Measurements from ENCODE around the gene AAK1.

The AAK1 gene

DNA sequence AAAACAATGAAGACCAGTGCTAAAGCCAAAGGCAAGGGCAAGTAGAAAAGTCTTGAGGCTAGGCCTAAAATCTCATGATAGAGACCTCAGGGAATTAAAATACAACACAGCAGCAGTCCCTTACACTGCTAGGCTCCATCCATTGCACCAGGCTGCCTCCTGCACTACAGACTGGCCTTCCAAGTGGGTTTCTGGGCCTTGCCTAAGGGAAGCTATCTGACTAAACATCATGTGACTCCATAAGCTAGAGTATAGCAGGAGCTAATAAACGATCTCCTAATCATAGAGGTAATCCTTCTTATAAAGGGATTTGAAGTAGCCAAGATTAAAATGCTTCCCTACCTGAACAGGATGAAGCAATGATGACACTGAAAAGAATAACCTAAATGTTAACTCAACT, 128.7 kb downstream of the AAK1 start:
- Mint-ChIP-seq H3K9me3 (peaks cover 4% of the 10 kb centered on the region), H3K4me1 (ENCODE audit: low read depth) (no peaks in the 10 kb centered on the region), H3K27me3 (no peaks in the 10 kb centered on the region), H3K27ac (peak overlapping the region; percentile 32), H3K36me3 (ENCODE audit: low read depth) (peaks cover 73% of the 10 kb centered on the region), H3K4me3 (no peak overlapping the region)

DNA sequence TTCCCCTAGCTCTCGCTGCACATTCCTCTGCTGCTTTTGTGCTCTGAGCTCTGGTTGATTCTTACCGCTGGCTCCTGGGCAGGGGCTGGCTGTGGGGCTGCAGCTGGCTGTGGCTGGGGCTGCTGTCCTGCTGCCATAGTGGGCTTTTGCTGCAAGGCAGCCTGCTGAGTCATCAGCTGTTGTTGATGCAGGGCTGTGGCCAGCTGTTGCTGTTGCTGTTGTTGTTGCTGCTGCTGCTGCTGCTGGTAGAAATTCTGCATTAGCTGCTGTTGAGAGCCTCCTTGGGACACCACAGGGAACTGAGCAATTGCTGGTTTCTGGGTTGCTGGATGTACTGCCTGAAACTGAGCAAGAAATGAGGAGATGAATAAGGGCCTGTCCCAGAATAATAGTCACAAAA, 129.1 kb downstream of the AAK1 start:
- no peaks in the 10 kb centered on the region for H3K4me1 Mint-ChIP-seq (ENCODE audit: low read depth)
- H3K9me3 Mint-ChIP-seq: peaks cover 4% of the 10 kb centered on the region
- H3K4me3 Mint-ChIP-seq: no peak overlapping the region
- H3K36me3 Mint-ChIP-seq (ENCODE audit: low read depth): peaks cover 72% of the 10 kb centered on the region
- no peaks in the 10 kb centered on the region for H3K27me3 Mint-ChIP-seq
- H3K27ac Mint-ChIP-seq: peak overlapping the region; percentile 32

DNA sequence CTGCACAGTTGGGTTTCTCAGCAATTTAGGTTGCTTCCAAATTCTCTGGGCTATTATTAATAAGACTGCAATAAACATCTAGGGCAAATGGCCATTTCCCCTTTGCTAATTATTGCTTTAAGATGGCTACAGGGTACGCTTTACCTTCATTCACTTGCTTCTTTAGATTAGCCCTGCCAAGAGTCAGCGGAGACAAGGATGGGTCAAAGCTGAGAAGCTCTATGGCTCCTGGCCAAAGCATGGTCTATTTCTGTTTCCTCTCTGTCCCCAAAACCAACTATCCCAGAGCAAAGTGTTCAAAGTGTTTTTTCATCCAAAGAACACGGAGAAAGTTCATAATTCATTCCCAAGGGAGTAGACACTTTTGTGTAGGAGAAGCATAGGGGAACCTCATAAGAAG, 131.1 kb downstream of the AAK1 start:
- Mint-ChIP-seq H3K4me3 (no peak overlapping the region), H3K9me3 (peaks cover 4% of the 10 kb centered on the region), H3K27me3 (no peaks in the 10 kb centered on the region), H3K27ac (peak overlapping the region; percentile 12), H3K36me3 (ENCODE audit: low read depth) (peaks cover 68% of the 10 kb centered on the region), H3K4me1 (ENCODE audit: low read depth) (peaks cover 19% of the 10 kb centered on the region)

DNA sequence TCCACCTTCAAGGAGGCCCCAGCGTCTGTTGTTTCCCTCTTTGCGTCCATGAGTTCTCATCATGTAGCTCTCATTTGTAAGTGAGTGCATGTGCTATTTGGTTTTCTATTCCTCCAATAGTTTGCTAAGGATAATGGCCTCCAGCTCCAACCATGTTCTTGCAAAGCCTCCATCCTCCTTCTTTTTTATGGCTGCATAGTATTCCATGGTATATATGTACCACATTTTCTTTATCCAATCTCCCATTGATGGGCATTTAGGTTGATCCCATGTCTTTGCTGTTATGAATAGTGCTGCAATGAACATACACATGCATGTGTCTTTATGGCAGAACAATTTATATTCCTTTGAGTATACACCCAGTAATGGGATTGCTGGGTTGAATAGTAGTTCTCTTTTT, 133.3 kb downstream of the AAK1 start:
- H3K36me3 Mint-ChIP-seq (ENCODE audit: low read depth): peaks cover 83% of the 10 kb centered on the region
- H3K9me3 Mint-ChIP-seq: peaks cover 4% of the 10 kb centered on the region
- H3K27me3 Mint-ChIP-seq: no peaks in the 10 kb centered on the region
- peaks cover 34% of the 10 kb centered on the region for H3K4me1 Mint-ChIP-seq (ENCODE audit: low read depth)
- H3K4me3 Mint-ChIP-seq: no peak overlapping the region
- peak overlapping the region; percentile 15 for H3K27ac Mint-ChIP-seq

DNA sequence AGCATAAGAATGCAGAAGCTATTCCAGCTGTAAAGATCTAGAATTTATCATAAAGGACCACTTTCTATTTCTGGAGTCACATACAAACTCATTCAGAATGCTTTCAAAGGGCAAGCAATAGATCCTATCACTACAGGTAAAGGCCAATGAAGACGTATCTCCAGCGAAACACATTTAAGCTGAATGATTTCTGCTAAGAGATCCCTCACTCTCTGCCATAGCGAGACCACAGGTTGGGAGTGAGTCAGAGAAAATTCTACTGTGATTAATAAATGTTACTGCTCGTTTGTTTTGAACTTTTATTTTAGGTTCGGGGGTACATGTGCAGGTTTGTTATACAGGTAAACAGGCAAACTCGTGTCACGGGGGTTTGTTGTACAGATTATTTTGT, 133.8 kb downstream of the AAK1 start:
- Mint-ChIP-seq H3K4me1 (ENCODE audit: low read depth) (peaks cover 34% of the 10 kb centered on the region), H3K36me3 (ENCODE audit: low read depth) (peaks cover 79% of the 10 kb centered on the region), H3K9me3 (peaks cover 4% of the 10 kb centered on the region), H3K27me3 (no peaks in the 10 kb centered on the region), H3K27ac (no peak overlapping the region), H3K4me3 (no peak overlapping the region)

DNA sequence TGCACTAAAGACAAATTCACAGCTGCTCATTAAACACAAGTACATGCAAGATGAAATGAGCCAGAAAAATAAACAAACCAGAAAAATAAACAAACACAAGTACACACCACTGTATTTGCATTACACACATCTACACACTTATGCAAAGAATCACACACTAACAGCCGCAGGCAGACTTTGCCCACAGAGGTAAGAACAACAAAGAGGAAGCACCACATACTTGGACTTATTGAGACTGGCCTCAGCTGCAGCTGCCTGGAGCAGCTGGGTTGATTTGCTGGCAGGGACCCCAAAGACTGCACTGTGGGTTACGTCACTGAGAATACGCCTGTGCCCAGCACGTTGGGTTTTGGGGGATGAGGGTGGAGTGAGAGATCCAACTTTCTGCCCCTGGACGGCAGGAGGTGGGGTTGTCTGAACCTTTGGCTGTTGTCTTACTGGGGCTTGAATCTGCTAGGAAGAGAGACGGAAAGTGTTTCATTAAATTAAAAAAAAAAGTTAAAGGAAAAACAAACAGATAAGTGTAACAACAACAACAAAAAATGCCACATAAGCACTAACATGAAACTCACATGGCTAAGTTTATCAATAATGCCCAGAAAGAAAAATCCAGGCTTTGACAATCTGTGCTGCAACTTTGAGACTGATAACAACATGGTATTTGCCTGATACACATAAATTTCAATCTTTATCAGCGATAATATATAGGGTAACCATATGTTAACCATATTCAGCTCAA, 134.4 kb downstream of the AAK1 start:
- no peaks in the 10 kb centered on the region for H3K27me3 Mint-ChIP-seq
- H3K4me1 Mint-ChIP-seq (ENCODE audit: low read depth): peaks cover 34% of the 10 kb centered on the region
- H3K9me3 Mint-ChIP-seq: peaks cover 4% of the 10 kb centered on the region
- peaks cover 73% of the 10 kb centered on the region for H3K36me3 Mint-ChIP-seq (ENCODE audit: low read depth)
- H3K4me3 Mint-ChIP-seq: no peak overlapping the region
- H3K27ac Mint-ChIP-seq: peak overlapping the region; percentile 93

DNA sequence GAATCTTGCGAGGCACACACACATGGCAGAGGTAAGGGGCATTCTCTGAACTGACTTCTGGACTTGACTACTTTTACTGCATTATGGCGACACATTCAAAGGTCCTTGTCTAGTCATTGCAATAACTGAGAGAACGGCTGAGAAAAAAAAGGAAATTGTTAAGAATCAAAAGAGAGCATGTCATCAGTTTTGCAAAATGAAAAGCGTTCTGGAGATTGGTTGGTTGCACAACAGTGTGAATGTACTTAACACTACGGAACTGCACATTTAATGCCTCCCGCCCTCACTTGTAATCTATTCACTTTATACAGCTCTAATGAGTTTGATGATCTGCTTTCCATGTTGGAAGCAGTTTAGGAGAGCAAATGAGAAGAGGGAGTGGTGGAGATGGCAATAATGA, 137.8 kb downstream of the AAK1 start:
- peaks cover 50% of the 10 kb centered on the region for H3K36me3 Mint-ChIP-seq (ENCODE audit: low read depth)
- peaks cover 4% of the 10 kb centered on the region for H3K9me3 Mint-ChIP-seq
- peaks cover 41% of the 10 kb centered on the region for H3K4me1 Mint-ChIP-seq (ENCODE audit: low read depth)
- H3K27me3 Mint-ChIP-seq: no peaks in the 10 kb centered on the region
- peak overlapping the region; percentile 43 for H3K27ac Mint-ChIP-seq
- H3K4me3 Mint-ChIP-seq: no peak overlapping the region

DNA sequence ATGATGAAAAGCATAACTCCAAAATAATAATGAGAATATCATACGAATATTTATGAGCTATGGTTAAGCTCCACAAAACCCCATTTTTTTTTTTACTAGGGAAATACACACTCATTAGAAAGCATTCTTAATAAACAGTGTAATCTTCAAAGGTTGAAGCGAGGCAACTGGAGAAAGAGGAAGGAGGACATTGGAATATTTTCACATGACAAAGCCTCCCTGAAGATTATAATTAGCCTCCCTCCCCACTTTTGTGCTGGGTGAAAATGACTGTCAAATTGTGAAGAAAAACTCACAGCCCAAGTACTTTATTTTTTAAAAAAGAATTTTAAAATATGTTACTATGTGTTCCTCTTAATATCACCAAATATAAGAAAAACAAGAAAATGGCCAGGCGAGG, 142.2 kb downstream of the AAK1 start:
- Mint-ChIP-seq H3K4me3 (no peak overlapping the region), H3K27ac (no peak overlapping the region), H3K9me3 (no peaks in the 10 kb centered on the region), H3K27me3 (no peaks in the 10 kb centered on the region), H3K36me3 (ENCODE audit: low read depth) (peaks cover 29% of the 10 kb centered on the region), H3K4me1 (ENCODE audit: low read depth) (peaks cover 43% of the 10 kb centered on the region)

DNA sequence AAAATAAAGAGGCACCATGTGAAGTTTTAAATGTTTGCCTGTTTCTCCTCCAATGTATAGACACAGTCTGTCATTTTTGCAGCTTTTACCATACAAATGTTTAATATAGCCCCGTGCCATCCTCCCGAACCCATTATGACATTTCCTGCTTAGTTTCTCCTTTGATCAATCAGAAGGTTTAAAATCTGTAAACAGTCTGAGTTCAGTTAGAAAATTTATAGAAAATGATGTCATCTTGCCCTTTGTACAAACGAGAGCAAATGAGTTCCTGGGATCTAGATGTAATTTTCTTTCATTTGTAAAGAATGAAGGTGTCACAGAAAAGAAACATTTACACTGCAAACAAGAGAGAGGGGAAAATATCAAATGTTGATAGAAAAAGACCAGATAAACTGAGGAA, 143.6 kb downstream of the AAK1 start:
- H3K36me3 Mint-ChIP-seq (ENCODE audit: low read depth): peaks cover 19% of the 10 kb centered on the region
- H3K4me3 Mint-ChIP-seq: peak overlapping the region; percentile 22
- peaks cover 34% of the 10 kb centered on the region for H3K4me1 Mint-ChIP-seq (ENCODE audit: low read depth)
- no peaks in the 10 kb centered on the region for H3K9me3 Mint-ChIP-seq
- no peaks in the 10 kb centered on the region for H3K27me3 Mint-ChIP-seq
- H3K27ac Mint-ChIP-seq: peak overlapping the region; percentile 62

DNA sequence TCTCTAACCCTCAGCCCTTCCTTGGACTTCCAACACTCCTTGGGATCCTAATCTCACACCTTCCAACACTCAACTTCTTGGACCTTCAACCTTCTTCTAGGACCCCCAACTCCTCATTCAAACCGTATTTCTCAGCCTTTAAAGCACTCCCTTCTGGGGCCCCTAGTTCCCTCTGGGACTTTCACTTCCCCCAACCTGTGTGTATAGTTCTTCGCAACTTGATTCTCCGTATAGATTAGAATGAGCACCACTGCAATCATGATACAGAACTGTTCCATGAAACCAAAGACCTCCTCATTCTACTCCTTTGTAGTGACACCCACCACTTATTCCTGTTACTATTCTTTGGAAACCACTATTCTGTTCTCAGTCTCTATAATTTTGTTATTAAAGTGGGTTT, 144.3 kb downstream of the AAK1 start:
- H3K9me3 Mint-ChIP-seq: no peaks in the 10 kb centered on the region
- H3K27ac Mint-ChIP-seq: peak overlapping the region; percentile 94
- peaks cover 34% of the 10 kb centered on the region for H3K4me1 Mint-ChIP-seq (ENCODE audit: low read depth)

DNA sequence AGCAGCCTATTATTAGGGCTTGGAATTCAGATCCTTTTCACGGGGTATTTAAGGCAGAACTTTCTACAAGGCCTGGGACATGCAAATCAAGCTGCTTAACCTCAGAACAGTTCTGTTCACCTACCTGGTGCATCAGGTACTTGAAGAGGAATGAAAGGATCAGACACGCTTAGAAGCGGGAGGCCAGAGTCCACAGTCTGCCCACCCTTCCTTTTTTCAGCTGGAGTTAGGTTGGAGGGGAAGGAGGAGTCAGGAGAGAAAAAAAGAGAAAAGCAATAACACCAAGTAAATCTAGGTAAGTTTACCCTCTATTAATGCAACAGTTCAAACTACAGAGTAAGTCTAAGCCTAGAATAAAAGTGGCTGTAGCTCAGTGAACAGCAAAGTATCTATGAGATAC, 147.7 kb downstream of the AAK1 start:
- H3K27ac Mint-ChIP-seq: no peak overlapping the region

More for the DNA sequence above, 144.3 kb downstream of the AAK1 start:
- Mint-ChIP-seq H3K27me3 (no peaks in the 10 kb centered on the region), H3K36me3 (ENCODE audit: low read depth) (peaks cover 19% of the 10 kb centered on the region), H3K4me3 (peak overlapping the region; percentile 58)

DNA sequence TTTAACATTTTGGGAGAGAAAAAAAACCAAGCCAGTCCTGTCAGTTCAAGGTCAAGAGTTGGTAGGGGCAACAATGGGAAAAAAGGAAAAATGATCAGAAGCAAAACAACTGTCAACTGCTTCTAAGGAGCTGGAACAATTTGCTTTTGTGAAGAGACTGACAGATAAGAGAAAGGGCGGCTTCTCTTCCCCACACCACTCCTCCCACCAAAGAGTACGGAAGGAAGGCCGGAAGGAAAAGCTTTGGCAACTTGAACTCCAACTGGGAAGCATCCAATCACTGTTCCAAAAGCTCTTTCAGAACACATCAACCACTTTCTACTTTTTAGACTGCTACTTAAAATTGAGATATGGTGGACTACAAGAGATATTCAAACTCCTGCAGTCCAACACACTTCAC, 148.5 kb downstream of the AAK1 start:
- Mint-ChIP-seq H3K4me1 (ENCODE audit: low read depth) (peaks cover 47% of the 10 kb centered on the region), H3K4me3 (no peak overlapping the region), H3K9me3 (no peaks in the 10 kb centered on the region), H3K27ac (no peak overlapping the region), H3K36me3 (ENCODE audit: low read depth) (peaks cover 33% of the 10 kb centered on the region), H3K27me3 (no peaks in the 10 kb centered on the region)

More for the DNA sequence above, 147.7 kb downstream of the AAK1 start:
- no peaks in the 10 kb centered on the region for H3K27me3 Mint-ChIP-seq
- no peak overlapping the region for H3K4me3 Mint-ChIP-seq
- H3K4me1 Mint-ChIP-seq (ENCODE audit: low read depth): peaks cover 47% of the 10 kb centered on the region
- no peaks in the 10 kb centered on the region for H3K9me3 Mint-ChIP-seq
- peaks cover 34% of the 10 kb centered on the region for H3K36me3 Mint-ChIP-seq (ENCODE audit: low read depth)

DNA sequence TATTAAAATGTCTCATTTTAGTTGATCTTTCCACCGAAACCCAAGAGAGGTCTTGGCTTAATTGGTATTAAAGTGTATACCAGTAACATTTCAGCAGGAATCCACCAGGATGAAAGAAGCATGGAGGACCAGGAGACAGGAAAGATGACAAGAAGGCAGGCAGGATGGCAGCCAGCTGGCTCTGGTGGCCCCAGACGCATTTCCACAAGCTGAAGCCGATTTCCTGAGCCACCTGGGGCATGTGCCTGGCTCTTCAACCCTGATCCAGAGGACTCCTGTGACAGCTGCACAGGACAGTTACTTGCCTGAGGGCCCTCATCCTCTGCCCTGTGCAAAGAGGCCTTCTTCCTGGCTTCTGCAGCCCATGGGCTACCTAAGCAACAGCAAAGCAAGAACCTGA, 149.4 kb downstream of the AAK1 start:
- no peak overlapping the region for H3K27ac Mint-ChIP-seq
- H3K36me3 Mint-ChIP-seq (ENCODE audit: low read depth): peaks cover 36% of the 10 kb centered on the region
- H3K9me3 Mint-ChIP-seq: no peaks in the 10 kb centered on the region
- no peak overlapping the region for H3K4me3 Mint-ChIP-seq
- peaks cover 45% of the 10 kb centered on the region for H3K4me1 Mint-ChIP-seq (ENCODE audit: low read depth)
- no peaks in the 10 kb centered on the region for H3K27me3 Mint-ChIP-seq

DNA sequence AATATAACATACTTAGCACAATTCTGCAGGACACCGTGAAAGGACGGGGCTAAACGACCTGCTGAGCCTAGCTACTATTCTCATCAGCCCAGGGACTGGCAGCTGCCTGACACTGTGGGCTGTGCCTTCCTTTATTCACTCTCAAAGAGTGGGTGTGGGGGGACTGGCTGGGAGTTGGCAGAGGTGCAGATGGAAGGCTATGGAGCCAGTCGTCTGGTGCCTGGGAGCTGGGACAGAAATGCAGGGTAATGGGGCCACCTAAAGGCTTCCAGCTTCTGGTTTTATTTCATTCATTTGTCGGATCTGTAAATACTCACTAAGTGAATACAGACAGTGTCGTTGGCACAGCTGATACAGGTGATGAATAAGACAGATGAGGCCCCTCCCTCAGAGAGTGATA, 150.3 kb downstream of the AAK1 start:
- H3K36me3 Mint-ChIP-seq (ENCODE audit: low read depth): peaks cover 38% of the 10 kb centered on the region
- peaks cover 38% of the 10 kb centered on the region for H3K4me1 Mint-ChIP-seq (ENCODE audit: low read depth)
- H3K27me3 Mint-ChIP-seq: no peaks in the 10 kb centered on the region
- no peaks in the 10 kb centered on the region for H3K9me3 Mint-ChIP-seq
- H3K4me3 Mint-ChIP-seq: no peak overlapping the region
- H3K27ac Mint-ChIP-seq: no peak overlapping the region

DNA sequence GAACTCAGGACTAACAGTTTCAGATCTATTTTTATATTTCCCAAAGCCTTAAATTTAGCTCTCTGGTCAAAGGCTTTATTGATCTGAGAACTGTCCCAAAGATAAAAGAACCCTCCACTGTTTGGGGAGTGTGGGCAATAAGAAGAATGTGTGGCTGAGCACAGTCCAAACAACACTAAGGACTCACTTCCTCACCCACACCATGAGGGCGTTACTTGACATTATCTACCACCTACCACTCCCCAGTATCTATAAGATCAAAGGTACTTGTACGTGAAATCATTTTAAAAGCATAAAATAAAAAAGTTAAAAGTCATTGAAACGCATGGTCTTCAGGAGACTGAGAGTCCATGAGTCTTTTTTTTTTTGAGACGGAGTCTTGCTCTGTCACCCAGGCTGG, 151.7 kb downstream of the AAK1 start:
- Mint-ChIP-seq H3K4me3 (no peak overlapping the region), H3K27me3 (no peaks in the 10 kb centered on the region), H3K36me3 (ENCODE audit: low read depth) (peaks cover 45% of the 10 kb centered on the region), H3K4me1 (ENCODE audit: low read depth) (peaks cover 33% of the 10 kb centered on the region), H3K27ac (peak overlapping the region; percentile 76), H3K9me3 (no peaks in the 10 kb centered on the region)

DNA sequence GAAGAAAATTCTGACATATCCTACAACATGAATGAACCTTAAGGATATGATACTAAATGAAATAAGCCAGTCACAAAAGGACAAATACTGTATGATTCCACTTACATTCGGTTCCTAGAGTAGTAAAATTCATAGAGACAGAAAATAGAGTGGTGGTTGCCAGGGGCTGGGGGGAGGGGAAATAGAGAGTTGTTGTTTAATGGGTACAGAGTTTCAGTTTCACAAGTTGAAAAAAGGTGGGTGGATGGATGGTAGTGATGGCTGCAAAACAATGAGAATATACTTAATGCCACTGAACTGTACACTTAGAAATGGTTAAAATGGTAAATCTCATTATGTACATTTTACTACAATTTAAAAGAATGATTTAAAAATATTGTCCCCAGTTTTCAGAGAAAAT, 153.1 kb downstream of the AAK1 start:
- peak overlapping the region; percentile 9 for H3K4me3 Mint-ChIP-seq
- H3K27ac Mint-ChIP-seq: peak overlapping the region; percentile 20
- H3K27me3 Mint-ChIP-seq: no peaks in the 10 kb centered on the region
- peaks cover 33% of the 10 kb centered on the region for H3K4me1 Mint-ChIP-seq (ENCODE audit: low read depth)
- no peaks in the 10 kb centered on the region for H3K9me3 Mint-ChIP-seq
- H3K36me3 Mint-ChIP-seq (ENCODE audit: low read depth): peaks cover 52% of the 10 kb centered on the region

Measured in stimulated activated naive CD8-positive, alpha-beta T cell treated with anti-CD3 and anti-CD28 coated beads, Interleukin-15, Interleukin-2, amounts not matched to agents 100 ng/mL and 50 ng/mL, for 24 hours (primary cell).